Stimulated activated CD8-positive, alpha-beta memory T cell treated with anti-CD3 and anti-CD28 coated beads, Interleukin-7, amount 100 ng/mL, for 48 hours (primary cell): ENCODE measurements around the gene DES.
"Not testable (repeated sequence)": the region's sequence is repeated elsewhere in the genome, so short reads cannot be mapped to it uniquely, and the experiment has no call there.

Experiments
- DNase-seq, 2 donors: peaks; one replicate each; pipeline ENCODE4 v3.0.0-alpha.2; 2020; ENCODE audit warnings: low read depth in 1 of 2; ENCODE audit errors: extremely low read depth in 1 of 2

The DES gene

DNA sequence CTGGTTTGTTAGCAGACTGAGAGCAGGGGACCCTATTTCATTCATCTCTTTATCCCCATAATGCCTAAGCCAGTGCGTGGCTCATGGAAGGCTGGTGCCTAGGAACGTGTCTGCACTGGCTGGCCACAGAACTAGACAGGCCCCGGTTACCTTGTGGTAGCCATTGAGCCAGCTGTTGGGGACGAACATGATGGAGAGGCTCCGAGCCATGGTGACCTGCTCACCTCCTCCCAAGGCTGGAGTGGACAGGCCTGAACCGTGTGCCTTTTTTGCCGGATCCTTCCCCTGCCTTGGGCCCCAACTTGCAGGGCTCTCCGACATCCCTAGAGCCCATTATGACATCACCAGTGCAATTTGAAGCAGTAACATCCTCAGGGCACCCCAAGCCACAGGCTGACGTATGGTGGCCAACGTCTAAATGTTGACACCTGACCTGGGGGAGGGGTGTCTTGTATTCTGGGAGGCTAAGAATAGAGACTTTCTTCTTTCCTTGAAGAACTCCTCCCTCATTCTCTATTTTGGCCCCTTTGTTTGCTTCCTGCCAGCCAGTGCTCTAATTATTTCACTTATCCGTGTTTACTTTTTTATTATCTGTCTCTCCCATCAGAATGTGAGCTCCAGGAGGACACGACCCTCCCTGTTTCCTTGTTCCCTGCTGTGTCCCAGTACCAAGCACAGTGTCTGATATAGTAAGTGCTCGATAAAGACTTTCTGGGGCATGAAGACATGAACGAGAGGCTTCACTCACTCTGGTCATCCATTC lies 18.3 kb upstream of the DES start:
- DNase-seq, result no peak

DNA sequence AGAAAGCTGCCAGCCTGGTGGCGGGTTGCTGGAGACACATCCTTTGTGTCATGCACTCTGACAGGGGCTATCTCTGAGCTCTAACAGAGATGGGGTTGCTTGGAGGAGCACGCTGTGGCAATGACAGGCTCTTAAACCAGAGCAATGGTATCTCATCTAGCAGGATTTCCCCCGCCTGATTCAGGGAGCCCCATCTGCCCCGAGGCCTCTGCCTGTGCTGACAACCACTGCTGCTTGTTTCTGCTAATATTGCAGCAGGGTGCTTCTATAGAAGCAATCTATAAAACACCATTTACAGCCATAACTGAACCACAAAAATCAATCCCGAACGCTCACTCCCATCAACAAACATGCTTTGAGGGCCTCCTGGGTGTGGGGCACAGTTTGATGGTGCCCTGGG lies 17.6 kb upstream of the DES start:
- DNase-seq, result no peak

DNA sequence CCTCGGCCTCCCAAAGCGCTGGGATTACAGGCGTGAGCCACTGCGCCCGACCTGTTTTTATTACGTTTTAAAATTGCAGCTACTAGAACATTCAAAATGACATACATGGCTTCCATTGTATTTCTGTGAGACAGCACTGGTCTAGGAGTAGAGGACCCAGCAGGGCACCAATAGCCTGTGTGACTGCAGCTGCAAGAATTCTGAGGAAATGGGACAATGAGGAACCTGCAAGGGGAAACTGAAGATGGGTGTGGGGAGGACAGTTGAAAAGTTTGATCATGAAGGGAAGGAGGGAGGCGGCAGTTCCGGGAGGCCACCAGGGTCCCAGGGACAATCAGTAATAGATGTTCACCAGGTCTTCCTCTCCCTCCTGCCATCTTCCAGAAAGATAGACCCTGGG lies 16.6 kb upstream of the DES start:
- DNase-seq, result no peak

DNA sequence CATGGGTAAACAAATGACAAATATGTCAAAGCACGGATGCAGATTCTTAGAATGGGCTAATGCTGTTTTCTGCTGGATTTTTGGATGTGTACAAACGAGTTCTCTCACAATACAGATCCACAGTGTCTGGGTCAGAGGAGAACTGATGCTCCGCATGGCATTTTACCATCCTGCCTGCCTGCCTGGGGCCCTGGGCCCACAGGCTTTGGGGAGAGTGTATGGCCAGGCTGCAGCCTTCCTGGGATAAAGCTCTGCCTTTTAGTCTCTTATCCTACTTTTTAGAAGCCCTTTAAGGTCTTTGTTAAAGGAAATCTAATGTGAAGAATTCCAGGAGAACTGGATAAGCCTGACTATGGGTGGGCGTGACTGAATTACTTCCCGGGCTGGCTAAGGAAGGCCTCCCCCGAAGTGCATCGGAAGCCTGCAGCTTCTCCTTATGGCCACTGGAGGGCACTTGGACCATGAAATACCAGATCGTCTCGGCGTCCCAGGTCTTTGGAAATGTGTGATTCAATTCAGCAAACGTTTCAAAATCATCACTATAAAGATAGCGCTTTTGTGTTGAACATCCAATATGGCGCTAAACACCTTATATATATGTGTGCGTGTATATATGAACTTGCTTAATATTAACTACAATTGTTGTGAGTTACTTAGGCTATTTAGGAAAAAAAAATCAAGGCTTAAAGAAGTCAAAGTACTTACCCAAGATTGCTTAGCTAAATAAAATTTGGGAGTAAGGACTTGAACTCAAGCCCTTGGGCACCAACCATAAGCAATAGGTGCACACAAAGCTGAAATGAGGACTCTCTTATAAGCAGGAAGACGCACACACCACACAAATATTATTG lies 15.3 kb upstream of the DES start:
- DNase-seq, result peak; percentile 10 to 43

DNA sequence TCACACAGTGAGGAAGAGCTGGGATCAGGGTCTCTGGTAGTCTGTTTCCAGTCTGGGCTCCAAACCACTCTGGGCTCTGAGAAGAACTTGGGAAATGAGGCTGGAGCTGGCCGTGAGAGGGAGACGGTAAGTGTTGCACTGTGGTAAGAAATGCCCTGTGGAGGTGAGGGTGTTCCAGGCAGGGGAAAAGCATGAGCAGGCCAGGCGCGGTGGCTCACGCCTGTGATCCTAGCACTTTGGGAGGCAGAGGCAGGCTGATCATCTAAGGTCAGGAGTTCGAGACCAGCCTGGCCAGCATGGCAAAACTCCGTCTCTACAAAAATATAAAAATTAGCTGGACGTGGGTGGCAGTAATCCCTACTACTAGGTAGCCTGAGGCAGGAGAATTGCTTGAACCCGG lies 14.3 kb upstream of the DES start:
- DNase-seq, result no peak

DNA sequence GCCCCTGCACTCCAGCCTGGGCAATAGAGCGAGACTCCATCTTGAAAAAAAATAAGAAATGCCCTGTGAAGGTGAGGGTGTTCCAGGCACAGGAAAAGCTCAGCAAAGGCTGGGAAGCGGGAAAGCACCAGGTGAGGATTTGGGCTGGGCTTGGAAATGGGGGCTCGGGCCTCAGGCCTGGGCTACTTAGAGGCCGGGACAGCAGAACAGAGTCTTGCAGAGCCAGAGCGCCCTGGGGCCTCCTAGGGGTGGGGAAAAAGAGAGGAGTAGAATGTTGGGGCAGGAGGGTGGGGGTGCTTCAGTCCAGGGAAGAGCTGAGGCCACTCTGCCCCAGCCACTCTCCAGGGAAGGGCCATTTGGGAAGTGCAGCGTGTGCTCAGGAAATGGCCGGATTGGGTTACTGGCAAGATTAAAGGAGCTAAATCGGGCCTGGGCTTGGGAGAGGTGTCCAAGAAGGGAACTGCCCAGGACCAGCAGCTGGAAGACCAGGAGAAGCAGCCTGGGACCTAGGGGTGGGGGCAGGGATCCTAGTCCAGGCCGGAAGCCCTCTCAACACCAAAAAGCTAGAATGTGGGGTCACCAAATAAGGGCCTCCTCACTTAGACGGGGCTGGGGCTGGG lies 13.8 kb upstream of the DES start:
- DNase-seq, result no peak

DNA sequence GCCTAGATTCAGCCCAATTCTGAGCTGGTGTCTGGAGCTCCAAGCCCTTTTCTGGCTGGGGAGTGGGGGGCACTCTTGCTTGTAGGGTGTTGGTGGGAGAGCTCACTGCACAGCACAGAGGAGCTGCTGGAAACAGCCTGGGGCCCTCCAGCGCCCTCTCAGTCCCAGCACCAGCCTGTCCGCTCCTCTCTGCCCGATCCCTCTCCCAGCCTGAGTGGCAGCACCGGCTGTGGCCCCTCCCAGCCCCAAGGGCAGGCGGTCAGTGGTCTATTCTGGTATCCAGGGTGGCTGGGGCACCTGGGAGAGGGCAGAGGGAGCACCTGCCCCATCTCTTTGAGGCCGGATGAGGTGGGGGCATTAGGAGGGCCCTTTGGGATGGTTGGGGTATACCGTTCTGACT lies 13.2 kb upstream of the DES start:
- DNase-seq, result no peak

DNA sequence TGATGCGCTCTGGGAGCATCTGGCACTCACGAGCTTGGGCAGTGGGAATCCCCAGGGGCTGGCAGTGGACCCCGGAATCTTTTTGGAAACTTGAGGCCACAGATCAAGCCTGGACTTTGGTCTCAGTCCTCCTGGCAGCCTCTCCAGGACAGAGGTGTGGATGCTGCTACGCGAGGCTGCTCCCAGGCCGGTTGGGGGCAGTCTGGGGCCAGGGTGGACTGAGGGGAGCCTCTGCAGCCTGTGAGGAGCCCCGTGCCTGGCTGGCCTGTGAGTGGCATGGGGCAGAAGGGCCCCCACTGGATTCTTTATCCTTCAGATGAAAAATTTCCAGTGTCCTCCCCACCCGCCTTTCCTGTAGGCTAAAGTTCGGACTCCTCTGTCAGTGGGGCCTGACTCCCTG lies 12.7 kb upstream of the DES start:
- no peak for DNase-seq

DNA sequence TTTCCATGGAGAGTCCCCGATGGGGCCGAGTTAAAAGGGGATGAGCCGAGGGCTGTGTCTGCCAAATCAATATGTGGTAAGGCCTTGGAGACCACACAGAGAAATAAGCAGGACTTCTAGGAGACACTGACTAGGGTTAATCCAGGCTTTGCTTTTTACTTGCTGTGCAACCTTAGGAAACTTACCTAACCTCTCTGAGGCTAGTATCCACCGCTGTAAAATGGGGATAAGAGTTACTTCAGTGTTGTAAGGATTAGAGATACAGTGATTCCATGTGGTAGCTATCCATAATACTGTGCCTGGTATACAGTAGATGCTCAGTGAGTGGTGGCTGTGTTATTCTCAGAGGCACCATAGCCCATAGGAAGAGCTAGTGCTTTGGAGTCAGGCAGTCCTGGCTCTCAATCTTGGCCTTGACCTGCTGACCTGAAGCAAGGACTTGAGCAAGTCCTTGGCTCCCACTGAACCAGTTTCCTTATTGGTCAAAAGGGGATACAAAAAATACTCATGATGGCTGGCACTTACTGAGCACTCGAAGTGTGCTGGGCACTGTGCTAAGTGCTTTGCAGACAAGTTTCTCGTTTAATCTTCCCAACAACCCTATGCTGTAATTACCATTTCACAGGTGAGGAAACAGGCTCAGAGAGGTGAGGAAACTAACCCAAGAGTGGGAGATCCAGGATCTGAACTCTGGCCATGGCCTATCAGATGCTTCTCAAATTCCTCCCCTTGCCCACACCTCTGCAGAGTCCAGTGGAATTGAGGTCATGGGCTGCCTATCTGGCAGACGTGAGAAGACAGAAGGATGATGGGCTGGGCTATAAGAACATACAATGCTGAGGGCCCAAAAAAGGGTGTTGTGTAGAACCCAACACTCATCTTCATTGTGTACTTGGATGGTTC lies 12.0 kb upstream of the DES start:
- no peak for DNase-seq

DNA sequence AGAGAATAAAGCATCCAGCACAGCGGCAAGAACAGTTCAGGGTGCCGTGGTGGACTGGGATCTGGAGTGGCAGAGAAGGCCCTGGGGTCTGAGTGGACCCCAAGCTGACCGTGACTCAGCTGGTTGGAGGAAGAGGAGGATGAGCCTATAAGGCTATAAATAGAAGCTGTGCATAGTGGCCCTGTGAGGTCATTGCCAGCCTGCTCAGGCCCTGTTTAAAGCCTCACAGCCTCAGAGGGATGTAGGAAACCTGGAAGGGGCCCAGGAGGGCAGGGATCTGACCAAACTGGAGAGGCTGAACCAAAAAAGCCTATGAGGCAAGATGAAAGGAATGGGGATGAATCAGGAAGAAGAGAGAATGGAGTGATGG lies 11.3 kb upstream of the DES start:
- DNase-seq, result no peak

DNA sequence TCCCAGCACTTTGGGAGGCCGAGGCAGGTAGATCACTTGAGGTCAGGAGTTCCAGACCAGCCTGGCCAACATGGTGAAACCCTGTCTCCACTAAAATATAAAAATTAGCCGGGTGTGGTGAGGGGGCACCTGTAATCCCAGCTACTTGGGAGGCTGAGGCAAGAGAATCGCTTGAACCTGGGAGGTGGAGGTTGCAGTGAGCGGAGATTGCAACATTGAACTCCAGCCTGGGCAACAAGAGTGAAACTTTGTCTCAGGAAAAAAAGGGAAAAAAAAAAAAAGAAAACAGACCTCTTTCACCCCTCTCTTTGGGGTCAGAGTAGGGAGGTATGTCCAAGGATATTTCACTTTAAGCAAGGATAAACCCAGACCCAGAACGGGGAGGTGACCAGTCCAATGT lies 10.8 kb upstream of the DES start:
- not testable (repeated sequence) for DNase-seq

DNA sequence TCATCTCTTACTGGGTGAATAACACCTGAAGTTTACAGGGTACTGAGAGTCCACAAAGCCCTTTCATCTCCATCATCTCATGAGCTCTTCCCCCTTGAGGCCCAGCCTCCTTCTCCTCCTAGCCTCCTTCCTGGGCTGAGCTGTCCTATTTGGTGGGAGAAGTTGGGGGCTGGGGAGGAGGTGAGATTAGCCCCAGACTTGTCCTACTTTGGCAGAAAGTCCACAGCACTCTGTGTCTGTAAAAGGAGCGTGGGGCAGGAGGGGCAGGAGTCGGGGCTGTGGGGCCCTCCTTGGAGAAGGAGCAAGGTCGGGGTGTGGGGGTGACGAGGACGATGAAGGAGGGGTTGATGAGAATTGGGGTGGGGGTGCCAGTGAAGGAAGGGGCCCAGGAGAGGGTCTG lies 10.0 kb upstream of the DES start:
- DNase-seq, result no peak

DNA sequence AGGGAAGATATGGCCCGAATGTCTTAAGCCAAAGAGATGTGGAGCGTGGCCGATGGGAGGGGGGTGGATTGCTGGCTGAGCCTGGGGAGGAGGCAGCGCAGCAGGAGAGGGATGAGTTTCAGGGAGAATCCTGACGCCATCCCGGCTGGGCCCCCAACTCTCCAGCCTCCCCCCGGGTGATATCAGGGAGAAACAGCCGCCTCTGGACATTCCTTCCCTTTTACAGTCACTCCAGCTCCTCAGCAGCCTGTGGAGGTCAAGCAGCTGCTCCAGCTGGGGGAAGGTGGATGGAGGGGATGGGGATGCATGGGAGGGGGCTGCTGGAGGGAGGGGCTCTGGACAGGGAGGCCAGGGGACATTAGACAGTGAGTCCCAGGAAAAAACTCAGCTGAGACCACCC lies 9.5 kb upstream of the DES start:
- no peak for DNase-seq

DNA sequence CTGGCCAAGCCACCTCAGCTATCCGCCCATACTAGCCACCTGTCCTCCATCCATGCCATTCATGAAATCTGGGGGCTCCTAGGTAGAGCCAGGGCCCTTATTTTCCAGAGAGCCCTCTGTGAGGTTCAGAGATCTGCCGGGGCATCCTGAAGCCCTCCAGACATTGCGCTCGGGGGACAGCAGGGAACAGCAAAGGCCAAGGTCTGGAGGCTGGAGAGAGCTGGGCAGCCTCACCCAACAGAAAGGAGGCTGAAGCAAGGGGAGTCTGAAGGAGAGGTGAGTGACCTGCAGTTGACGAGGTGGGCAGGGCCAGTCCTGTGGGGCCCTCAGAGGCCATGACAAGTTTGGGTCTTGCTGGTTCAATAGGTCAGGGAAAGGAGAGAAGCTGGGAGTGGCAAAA lies 8.6 kb upstream of the DES start:
- DNase-seq, result no peak

DNA sequence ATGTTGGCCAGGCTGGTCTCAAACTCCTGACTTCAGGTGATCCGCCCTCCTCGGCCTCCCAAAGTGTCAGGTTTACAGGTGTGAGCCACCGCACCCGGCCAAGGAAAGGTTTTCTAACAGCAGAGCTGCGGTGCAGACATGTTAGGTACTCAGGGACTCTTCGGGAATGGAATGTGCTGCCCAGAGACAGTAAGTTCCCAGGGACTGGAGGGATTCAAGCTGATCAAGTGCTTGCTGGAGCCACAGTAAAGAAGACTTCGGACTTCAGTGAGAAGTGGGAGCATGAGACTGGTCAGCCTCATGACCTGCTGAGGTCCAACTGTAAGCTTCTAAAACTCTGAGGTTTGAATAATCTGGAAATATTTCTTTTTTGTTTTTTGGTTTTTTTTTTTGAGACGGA lies 7.8 kb upstream of the DES start:
- no peak for DNase-seq

DNA sequence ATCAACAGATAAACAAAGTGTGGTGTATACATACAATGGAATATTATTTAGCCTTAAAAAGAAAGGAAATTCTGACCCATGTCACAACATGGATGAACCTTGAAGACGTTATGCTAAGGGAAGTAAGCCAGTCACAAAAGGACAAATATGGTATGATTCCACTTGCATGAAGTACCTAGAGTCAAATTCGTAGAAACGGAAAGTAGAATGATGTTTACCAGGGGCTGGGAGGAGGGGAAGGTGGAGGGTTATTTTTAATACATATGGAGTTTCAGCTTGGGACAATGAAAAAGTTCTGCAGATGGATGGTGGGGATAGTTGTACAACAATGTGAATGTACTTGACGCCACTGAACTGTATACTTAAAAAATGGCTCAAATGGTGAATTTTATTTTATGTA lies 3.3 kb upstream of the DES start:
- DNase-seq, result no peak

DNA sequence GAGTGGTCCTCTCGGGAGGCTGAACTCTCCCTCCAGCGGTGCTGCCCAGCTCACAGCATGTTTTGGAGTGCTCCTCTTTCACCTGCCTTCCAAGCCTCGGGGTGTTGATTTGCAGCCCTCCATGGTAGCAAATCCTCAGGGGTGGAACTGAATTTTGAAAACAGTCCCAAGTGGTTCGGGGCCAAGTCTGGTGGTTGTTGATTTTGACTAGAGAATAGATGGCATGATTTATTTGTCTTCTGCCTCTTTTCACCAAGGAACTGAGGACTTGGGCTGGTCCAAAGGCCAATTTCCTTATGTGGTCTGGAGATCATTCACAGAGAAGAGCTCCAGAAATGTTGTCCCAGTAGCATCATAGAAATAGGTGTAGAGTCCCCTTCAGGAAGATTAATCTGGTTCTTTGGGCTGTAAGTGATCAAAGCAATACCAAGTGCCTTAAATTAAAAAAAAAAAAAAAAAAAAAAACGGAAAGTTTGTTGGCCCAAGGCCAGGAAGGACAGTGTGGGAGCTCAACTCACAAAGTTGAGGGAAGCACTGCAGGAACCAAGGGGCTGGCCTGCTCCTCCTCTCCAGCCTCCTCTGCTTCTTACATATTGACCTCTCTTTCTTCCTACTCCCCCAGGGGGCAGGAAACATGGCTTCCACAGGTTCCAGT lies 2.5 kb upstream of the DES start:
- no peak for DNase-seq

DNA sequence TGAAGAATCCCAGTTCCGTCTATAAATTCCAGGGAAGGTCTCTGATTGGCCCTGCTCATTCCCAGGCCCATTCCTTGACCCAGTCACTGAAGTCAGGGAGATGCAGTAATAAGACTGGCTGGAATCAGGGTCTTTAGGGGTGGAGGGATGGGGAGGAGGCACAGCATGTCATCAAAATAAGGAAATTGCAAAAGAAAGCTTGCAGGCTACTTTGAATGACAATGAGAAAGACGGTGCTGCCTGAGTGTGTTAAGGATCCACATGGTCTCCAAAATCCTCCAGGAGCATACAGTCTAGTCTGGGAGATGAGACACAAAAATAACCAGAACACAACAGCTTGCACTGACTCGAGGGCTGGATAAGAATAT lies 2.0 kb upstream of the DES start:
- no peak for DNase-seq

DNA sequence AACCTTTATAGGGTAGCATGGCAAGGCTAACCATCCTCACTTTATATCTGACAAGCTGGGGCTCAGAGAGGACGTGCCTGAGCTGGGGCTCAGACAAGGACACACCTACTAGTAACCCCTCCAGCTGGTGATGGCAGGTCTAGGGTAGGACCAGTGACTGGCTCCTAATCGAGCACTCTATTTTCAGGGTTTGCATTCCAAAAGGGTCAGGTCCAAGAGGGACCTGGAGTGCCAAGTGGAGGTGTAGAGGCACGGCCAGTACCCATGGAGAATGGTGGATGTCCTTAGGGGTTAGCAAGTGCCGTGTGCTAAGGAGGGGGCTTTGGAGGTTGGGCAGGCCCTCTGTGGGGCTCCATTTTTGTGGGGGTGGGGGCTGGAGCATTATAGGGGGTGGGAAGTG lies 1.2 kb upstream of the DES start:
- DNase-seq, result no peak

DNA sequence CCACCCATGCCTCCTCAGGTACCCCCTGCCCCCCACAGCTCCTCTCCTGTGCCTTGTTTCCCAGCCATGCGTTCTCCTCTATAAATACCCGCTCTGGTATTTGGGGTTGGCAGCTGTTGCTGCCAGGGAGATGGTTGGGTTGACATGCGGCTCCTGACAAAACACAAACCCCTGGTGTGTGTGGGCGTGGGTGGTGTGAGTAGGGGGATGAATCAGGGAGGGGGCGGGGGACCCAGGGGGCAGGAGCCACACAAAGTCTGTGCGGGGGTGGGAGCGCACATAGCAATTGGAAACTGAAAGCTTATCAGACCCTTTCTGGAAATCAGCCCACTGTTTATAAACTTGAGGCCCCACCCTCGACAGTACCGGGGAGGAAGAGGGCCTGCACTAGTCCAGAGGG lies 803 bp upstream of the DES start:
- no peak for DNase-seq

DNA sequence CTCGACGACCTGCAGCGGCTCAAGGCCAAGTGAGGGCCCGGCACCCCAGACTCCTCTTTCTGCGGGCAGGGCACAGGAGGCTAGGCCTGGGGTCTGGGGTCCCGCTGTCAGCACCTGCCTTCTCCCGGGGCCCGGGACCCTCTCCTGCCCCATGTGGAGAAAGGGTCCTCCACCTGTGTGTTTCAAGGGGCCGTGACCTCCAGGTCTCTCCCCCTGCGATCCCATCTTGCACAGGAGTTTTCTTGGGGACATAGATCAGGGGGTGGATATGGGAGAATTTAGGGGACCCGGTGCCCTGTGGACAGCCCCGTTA lies 791 bp downstream of the DES start:
- no peak for DNase-seq
